Measurements from ENCODE around the gene ST6GALNAC1.
A peak's percentile ranks its signal among the peaks of the same experiment; 100 is the strongest.

Gene ST6GALNAC1

GRCh38 chr17:76670718-76671122, 27.2 kb upstream of the ST6GALNAC1 start:
- H3K4me2 ChIP-seq (ENCODE audit: low read length): peak overlapping the region; percentile 74
- peak overlapping the region; percentile 75 for H3K4me3 ChIP-seq (ENCODE audit: low read depth, low read length, poor library complexity, severe bottlenecking)

GRCh38 chr17:76670020-76670717, 26.6 kb upstream of the ST6GALNAC1 start:
- Histone ChIP-seq H3K4me3 (ENCODE audit: low read depth, low read length, poor library complexity, severe bottlenecking) (no peak overlapping the region), H3K36me3 (ENCODE audit: insufficient read depth, low read length) (no peaks in the 10 kb centered on the region; the same call in 1 of the 2 replicates), H2AFZ (ENCODE audit: low read length) (peak overlapping the region; percentile 47; the same call in 1 of the 2 replicates), H3K4me1 (ENCODE audit: insufficient read depth, low read length, severe bottlenecking) (peaks cover 25% of the 10 kb centered on the region), H3K79me2 (ENCODE audit: insufficient read depth, low read length) (no peaks in the 10 kb centered on the region), H4K20me1 (ENCODE audit: insufficient read depth, low read length) (no peaks in the 10 kb centered on the region), H3F3A (ENCODE audit: insufficient read depth, low read length) (no peaks in the 10 kb centered on the region), H3K9me3 (ENCODE audit: low read length) (peaks cover 4% of the 10 kb centered on the region; the same call in 1 of the 2 replicates), H3K4me2 (ENCODE audit: low read length) (peak overlapping the region; percentile 74; the same call in 1 of the 2 replicates), H3K27me3 (ENCODE audit: insufficient read depth, low read length) (no peaks in the 10 kb centered on the region), H3K9me2 (ENCODE audit: low read depth, low read length) (no peaks in the 10 kb centered on the region), H3K9ac (ENCODE audit: low read length) (no peak overlapping the region; the same call in 1 of the 2 replicates), H3K27ac (ENCODE audit: low read depth, low read length, poor library complexity, severe bottlenecking) (peak overlapping the region; percentile 71)
- TF ChIP-seq CTCF (IDR thresholded peaks at IDR 0.05; ENCODE audit: low read length) (no peak), EZH2 (IDR thresholded peaks at IDR 0.05; ENCODE audit: borderline replicate concordance, low read length) (no peak)

More at GRCh38 chr17:76670718-76671122, 27.2 kb upstream of the ST6GALNAC1 start:
- Histone ChIP-seq H3F3A (ENCODE audit: insufficient read depth, low read length) (no peaks in the 10 kb centered on the region), H4K20me1 (ENCODE audit: insufficient read depth, low read length) (no peaks in the 10 kb centered on the region), H3K27me3 (ENCODE audit: insufficient read depth, low read length) (no peaks in the 10 kb centered on the region), H3K9me3 (ENCODE audit: low read length) (peaks cover 4% of the 10 kb centered on the region; the same call in 1 of the 2 replicates), H3K9ac (ENCODE audit: low read length) (peak overlapping the region; percentile 63; the same call in 1 of the 2 replicates), H3K4me1 (ENCODE audit: insufficient read depth, low read length, severe bottlenecking) (peaks cover 25% of the 10 kb centered on the region), H3K9me2 (ENCODE audit: low read depth, low read length) (no peaks in the 10 kb centered on the region), H2AFZ (ENCODE audit: low read length) (peak overlapping the region; percentile 47; the same call in 1 of the 2 replicates), H3K27ac (ENCODE audit: low read depth, low read length, poor library complexity, severe bottlenecking) (peak overlapping the region; percentile 71), H3K79me2 (ENCODE audit: insufficient read depth, low read length) (no peaks in the 10 kb centered on the region), H3K36me3 (ENCODE audit: insufficient read depth, low read length) (no peaks in the 10 kb centered on the region; the same call in 1 of the 2 replicates)
- TF ChIP-seq CTCF (IDR thresholded peaks at IDR 0.05; ENCODE audit: low read length) (no peak), EZH2 (IDR thresholded peaks at IDR 0.05; ENCODE audit: borderline replicate concordance, low read length) (no peak)

- no peaks in the 10 kb centered on the region for H3F3A ChIP-seq (ENCODE audit: insufficient read depth, low read length)
- H2AFZ ChIP-seq (ENCODE audit: low read length): no peak overlapping the region
- H3K27ac ChIP-seq (ENCODE audit: low read depth, low read length, poor library complexity, severe bottlenecking): no peak overlapping the region
- H3K4me1 ChIP-seq (ENCODE audit: insufficient read depth, low read length, severe bottlenecking): peaks cover 24% of the 10 kb centered on the region
- no peaks in the 10 kb centered on the region for H3K79me2 ChIP-seq (ENCODE audit: insufficient read depth, low read length)
- H3K9me3 ChIP-seq (ENCODE audit: low read length): peaks cover 4% of the 10 kb centered on the region; the same call in 1 of the 2 replicates
- no peaks in the 10 kb centered on the region for H3K27me3 ChIP-seq (ENCODE audit: insufficient read depth, low read length)
- H3K9me2 ChIP-seq (ENCODE audit: low read depth, low read length): no peaks in the 10 kb centered on the region
- H3K9ac ChIP-seq (ENCODE audit: low read length): no peak overlapping the region
- no peaks in the 10 kb centered on the region for H4K20me1 ChIP-seq (ENCODE audit: insufficient read depth, low read length)
- no peak overlapping the region for H3K4me3 ChIP-seq (ENCODE audit: low read depth, low read length, poor library complexity, severe bottlenecking)
- no peaks in the 10 kb centered on the region; the same call in 1 of the 2 replicates for H3K36me3 ChIP-seq (ENCODE audit: insufficient read depth, low read length)
- TF ChIP-seq EZH2 (IDR thresholded peaks at IDR 0.05; ENCODE audit: borderline replicate concordance, low read length) (no peak), CTCF (IDR thresholded peaks at IDR 0.05; ENCODE audit: low read length) (no peak)
- no peak overlapping the region for H3K4me2 ChIP-seq (ENCODE audit: low read length)
Measured at GRCh38 chr17:76667786-76668453, 24.4 kb upstream of the ST6GALNAC1 start.

Data from OCI-LY1 (cell line).